Left ventricle myocardium inferior (tissue), 1 donor: ENCODE measurements around the gene SYMPK. TPM values are rescaled to one million over a fixed set of nuclear protein-coding genes. Genes with fewer than 3 reads are reported as not detected.

ENCODE experiments used
- DNase-seq: peaks from one replicate; pipeline ENCODE4 v3.0.0-alpha.2; 2020
- H3K27ac ChIP-seq: fragments of 200-600 bp; replicated peaks from 2 replicates; pipeline ENCODE4 v1.8.0; 2021
- H3K27me3 ChIP-seq: fragments of 200-600 bp; 2 replicates; pipeline ENCODE4 v1.8.0; 2021; ENCODE audit warnings: low read depth
- H3K36me3 ChIP-seq: fragments of 200-600 bp; 2 replicates; pipeline ENCODE4 v1.8.0; 2021
- H3K4me1 ChIP-seq: fragments of 200-600 bp; 2 replicates; pipeline ENCODE4 v1.8.0; 2021
- H3K4me3 ChIP-seq: fragments of 200-600 bp; 2 replicates; pipeline ENCODE4 v1.8.0; 2021; ENCODE audit warnings: mild to moderate bottlenecking, moderate library complexity
- H3K9me3 ChIP-seq: fragments of 200-600 bp; replicated peaks from 2 replicates; pipeline ENCODE4 v1.8.0; 2021
- intact Hi-C: fragments of 100-400 bp; cut with micrococcal nuclease; formaldehyde crosslinking; loops from one replicate; pipeline ENCODE4 v1.11.0; 2022
- total RNA-seq: library from RNA; stranded (reverse); fragmentation: NEBNext Ultra II Directional; extraction: Animal tissue kit (Norgen Biotek cat#: 25700); gene quantifications from one replicate; pipeline ENCODE4 v1.2.1, GENCODE V29; 2021
- TF ChIP-seq, protein P1 (sequence below): fragments of 200-600 bp; IDR thresholded peaks from 2 replicates; pipeline ENCODE4 v1.8.0; 2021; ENCODE audit warnings: antibody characterized with exemption, mild to moderate bottlenecking, borderline replicate concordance
- donor health status: DM: no; HTN: yes; CAD: no; lungs with severe emphysema.

The SYMPK gene
- total RNA-seq, 1 donor from 2014 or later: 35.9 TPM

- H3K4me3 ChIP-seq: peak overlapping the region; percentile 66
- intact Hi-C loops: no loop called here
- H3K9me3 ChIP-seq: no peaks in the 10 kb centered on the region
- TF ChIP-seq, protein P1, sequence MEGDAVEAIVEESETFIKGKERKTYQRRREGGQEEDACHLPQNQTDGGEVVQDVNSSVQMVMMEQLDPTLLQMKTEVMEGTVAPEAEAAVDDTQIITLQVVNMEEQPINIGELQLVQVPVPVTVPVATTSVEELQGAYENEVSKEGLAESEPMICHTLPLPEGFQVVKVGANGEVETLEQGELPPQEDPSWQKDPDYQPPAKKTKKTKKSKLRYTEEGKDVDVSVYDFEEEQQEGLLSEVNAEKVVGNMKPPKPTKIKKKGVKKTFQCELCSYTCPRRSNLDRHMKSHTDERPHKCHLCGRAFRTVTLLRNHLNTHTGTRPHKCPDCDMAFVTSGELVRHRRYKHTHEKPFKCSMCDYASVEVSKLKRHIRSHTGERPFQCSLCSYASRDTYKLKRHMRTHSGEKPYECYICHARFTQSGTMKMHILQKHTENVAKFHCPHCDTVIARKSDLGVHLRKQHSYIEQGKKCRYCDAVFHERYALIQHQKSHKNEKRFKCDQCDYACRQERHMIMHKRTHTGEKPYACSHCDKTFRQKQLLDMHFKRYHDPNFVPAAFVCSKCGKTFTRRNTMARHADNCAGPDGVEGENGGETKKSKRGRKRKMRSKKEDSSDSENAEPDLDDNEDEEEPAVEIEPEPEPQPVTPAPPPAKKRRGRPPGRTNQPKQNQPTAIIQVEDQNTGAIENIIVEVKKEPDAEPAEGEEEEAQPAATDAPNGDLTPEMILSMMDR: no peak
- peak overlapping the region; percentile 15 for H3K27ac ChIP-seq
- DNase-seq: peak; percentile 28
- H3K27me3 ChIP-seq: peaks cover 11% of the 10 kb centered on the region
- H3K4me1 ChIP-seq: peaks cover 27% of the 10 kb centered on the region
- H3K36me3 ChIP-seq: peaks cover 11% of the 10 kb centered on the region
These were observed 47.3 kb downstream of the SYMPK start for GRCh38 chr19:45815481-45816216.

GRCh38 chr19:45814851-45815480 is 48.0 kb downstream of the SYMPK start, which contains the start of gene RSPH6A:
RSPH6A (minus strand) TSS chr19:45815308; CDS start chr19:45815176, 132 bp downstream.
- DNase-seq: no peak
- Histone ChIP-seq H3K27ac (peak within 1 kb of the TSS; percentile 15), H3K4me1 (peaks cover 27% of the 10 kb centered on the region), H3K27me3 (peaks cover 11% of the 10 kb centered on the region), H3K36me3 (peaks cover 4% of the 10 kb centered on the region), H3K4me3 (peak within 1 kb of the TSS; percentile 66), H3K9me3 (no peaks in the 10 kb centered on the region)
- TF ChIP-seq, protein P1: no peak
- intact Hi-C loops: no loop called here

- intact Hi-C loops: no loop called here
These were observed 48.7 kb downstream of the SYMPK start for GRCh38 chr19:45814166-45814780.

DNA sequence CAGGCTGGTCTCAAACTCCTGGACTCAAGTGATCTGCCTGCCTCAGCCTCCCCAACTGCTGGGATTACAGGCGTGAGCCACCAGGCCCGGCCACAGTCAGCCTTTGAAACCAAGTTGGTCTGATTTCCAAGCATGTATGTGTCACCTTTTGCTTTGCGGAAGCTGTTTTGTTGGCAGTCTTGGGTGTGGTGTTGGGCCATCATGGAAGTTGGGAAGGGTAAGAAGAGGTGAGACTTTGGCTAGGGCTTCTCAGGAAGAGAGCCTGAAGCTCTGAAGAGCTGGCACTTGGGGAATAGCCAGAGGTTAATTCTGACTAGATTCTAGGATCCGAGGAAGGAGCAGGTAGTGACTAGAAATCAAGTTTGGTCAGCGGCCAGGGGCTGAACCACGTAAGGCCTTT is 50.6 kb downstream of the SYMPK start:
- no peak overlapping the region for H3K4me3 ChIP-seq
- TF ChIP-seq, protein P1: no peak
- no peaks in the 10 kb centered on the region for H3K9me3 ChIP-seq
- H3K36me3 ChIP-seq: no peaks in the 10 kb centered on the region
- intact Hi-C loops: no loop called here
- no peak overlapping the region for H3K27ac ChIP-seq
- DNase-seq: no peak
- H3K4me1 ChIP-seq: peaks cover 27% of the 10 kb centered on the region
- peaks cover 11% of the 10 kb centered on the region for H3K27me3 ChIP-seq

More at GRCh38 chr19:45814166-45814780, 48.7 kb downstream of the SYMPK start:
- no peak overlapping the region for H3K4me3 ChIP-seq
- no peaks in the 10 kb centered on the region for H3K36me3 ChIP-seq
- H3K27me3 ChIP-seq: peaks cover 11% of the 10 kb centered on the region
- DNase-seq: no peak
- peaks cover 27% of the 10 kb centered on the region for H3K4me1 ChIP-seq
- TF ChIP-seq, protein P1: no peak
- no peaks in the 10 kb centered on the region for H3K9me3 ChIP-seq
- no peak overlapping the region for H3K27ac ChIP-seq

- no peak for DNase-seq
- no peaks in the 10 kb centered on the region for H3K36me3 ChIP-seq
- H3K4me1 ChIP-seq: peaks cover 2% of the 10 kb centered on the region
- intact Hi-C loops: no loop called here
- TF ChIP-seq, protein P1: no peak
- H3K9me3 ChIP-seq: no peaks in the 10 kb centered on the region
- no peak overlapping the region for H3K27ac ChIP-seq
- no peak overlapping the region for H3K4me3 ChIP-seq
- peaks cover 2% of the 10 kb centered on the region for H3K27me3 ChIP-seq
These were observed 53.2 kb downstream of the SYMPK start for GRCh38 chr19:45809643-45810159.
